WI38 (cell line): ENCODE measurements around the gene KDM7A.

Experiments
- H3K4me3 ChIP-seq: 2 replicates; pipeline ENCODE4 v1.5.1; 2011; ENCODE audit warnings: low read depth, mild to moderate bottlenecking, control low read depth, low read length
- CTCF ChIP-seq: IDR thresholded peaks from 2 replicates; pipeline ENCODE4 v1.5.1; 2012; ENCODE audit warnings: low read depth, mild to moderate bottlenecking, control low read depth, low read length

The KDM7A gene

GRCh38 chr7:140189917-140190316 lies 13.1 kb upstream of the KDM7A start:
- no peak overlapping the region for H3K4me3 ChIP-seq
- TF ChIP-seq CTCF = no peak

GRCh38 chr7:140182917-140183316 lies 6.1 kb upstream of the KDM7A start:
- no peak for TF ChIP-seq CTCF
- no peak overlapping the region for H3K4me3 ChIP-seq

- H3K4me3 ChIP-seq = no peak overlapping the region
- no peak for TF ChIP-seq CTCF
Measured at GRCh38 chr7:140179339-140179738, 2.6 kb upstream of the KDM7A start.

- peak overlapping the region; percentile 82 for H3K4me3 ChIP-seq
- TF ChIP-seq CTCF = no peak
Measured at GRCh38 chr7:140176122-140176701, 571 bp downstream of the KDM7A start.

- peak overlapping the region; percentile 82 for H3K4me3 ChIP-seq
- TF ChIP-seq CTCF = peak; percentile 73
Measured at GRCh38 chr7:140175221-140176121, 1.3 kb downstream of the KDM7A start.

GRCh38 chr7:140174217-140174616 lies 2.6 kb downstream of the KDM7A start:
- no peak overlapping the region for H3K4me3 ChIP-seq
- no peak for TF ChIP-seq CTCF

GRCh38 chr7:140170375-140170774 lies 6.4 kb downstream of the KDM7A start:
- H3K4me3 ChIP-seq = no peak overlapping the region
- TF ChIP-seq CTCF = no peak
